ENCODE data around the gene VPS25. TPM values are rescaled to one million over a fixed set of nuclear protein-coding genes. Genes with fewer than 3 reads are reported as not detected.

Gene VPS25
- total RNA-seq, 4 donors from 2014 or later: 44.8 to 54.6 (median 53.5) TPM

- TF ChIP-seq POLR2A (IDR thresholded peaks at IDR 0.05) (peak in 1 of 2 donors; percentile 17), CTCF (IDR thresholded peaks at IDR 0.05 in 4 of 5, conservative IDR thresholded peaks at IDR 0.05 in 1 of 5) (no peak)
- in situ Hi-C loops (cut with MboI; ENCODE audit: low sequenced_read_pairs in 4 of 4): no loop called here
- intact Hi-C loops (cut with DNase I; ENCODE audit: low total_unique reads): no loop called here
- Histone ChIP-seq H3K4me1 (peaks cover 13 to 14% of the 10 kb centered on the region in 2 donors), H3K27ac (peak overlapping the region; percentile 62 to 68 (median 66)), H3K4me3 (no peak overlapping the region), H3K27me3 (no peaks in the 10 kb centered on the region), H3K9me3 (no peaks in the 10 kb centered on the region), H3K36me3 (no peaks in the 10 kb centered on the region)
- no peak for ATAC-seq
- no peak for DNase-seq
Observed at GRCh38 chr17:42748908-42749798, 24.1 kb upstream of the VPS25 start.

- Histone ChIP-seq H3K9me3 (no peaks in the 10 kb centered on the region), H3K4me1 (peaks cover 6 to 8% of the 10 kb centered on the region in 2 donors), H3K4me3 (no peak overlapping the region), H3K27me3 (no peaks in the 10 kb centered on the region), H3K36me3 (no peaks in the 10 kb centered on the region), H3K27ac (peak overlapping the region; percentile 62 to 68 (median 66))
- intact Hi-C loops (cut with DNase I; ENCODE audit: low total_unique reads) (no loop called here), in situ Hi-C loops (cut with MboI; ENCODE audit: low sequenced_read_pairs in 4 of 4) (loop anchor here in 1 of 4 donors (25.0 kb wide), 1 partner anchor 164 kb away; the partner anchor contains the start of gene PSMC3IP)
- DNase-seq: no peak
- ATAC-seq: no peak
- no peak for TF ChIP-seq POLR2A (IDR thresholded peaks at IDR 0.05)
- TF ChIP-seq CTCF (IDR thresholded peaks at IDR 0.05 in 4 of 5, conservative IDR thresholded peaks at IDR 0.05 in 1 of 5): no peak
Observed at GRCh38 chr17:42750739-42751344, 22.4 kb upstream of the VPS25 start.

GRCh38 chr17:42751628-42752027, 21.6 kb upstream of the VPS25 start:
- Histone ChIP-seq H3K4me3 (no peak overlapping the region), H3K4me1 (peaks cover 6 to 8% of the 10 kb centered on the region in 2 donors), H3K27me3 (no peaks in the 10 kb centered on the region), H3K36me3 (no peaks in the 10 kb centered on the region), H3K27ac (peak overlapping the region in 1 of 4 donors; percentile 62), H3K9me3 (no peaks in the 10 kb centered on the region)
- DNase-seq (no peak), ATAC-seq (no peak)
- TF ChIP-seq CTCF (IDR thresholded peaks at IDR 0.05 in 4 of 5, conservative IDR thresholded peaks at IDR 0.05 in 1 of 5): no peak
- no peak for TF ChIP-seq POLR2A (IDR thresholded peaks at IDR 0.05)
- intact Hi-C loops (cut with DNase I; ENCODE audit: low total_unique reads) (no loop called here), in situ Hi-C loops (cut with MboI; ENCODE audit: low sequenced_read_pairs in 4 of 4) (loop anchor here in 1 of 4 donors (25.0 kb wide), 1 partner anchor 164 kb away; the partner anchor contains the start of gene PSMC3IP)

GRCh38 chr17:42754782-42755181, 18.5 kb upstream of the VPS25 start:
- DNase-seq: peak; percentile 71 to 85
- Histone ChIP-seq H3K9me3 (no peaks in the 10 kb centered on the region), H3K27ac (peak overlapping the region; percentile 31 to 52 (median 46)), H3K4me3 (no peak overlapping the region), H3K4me1 (peaks cover 4 to 6% of the 10 kb centered on the region in 2 donors), H3K27me3 (peaks cover 0 to 3% (median 3%) of the 10 kb centered on the region in 3 donors), H3K36me3 (no peaks in the 10 kb centered on the region)
- ATAC-seq: peak; percentile 79 to 90
- in situ Hi-C loops (cut with MboI; ENCODE audit: low sequenced_read_pairs in 4 of 4): loop anchor here in 1 of 4 donors (25.0 kb wide), 1 partner anchor 167 kb away; the partner anchor contains the start of gene PSMC3IP
- intact Hi-C loops (cut with DNase I; ENCODE audit: low total_unique reads): no loop called here
- peak in 1 of 2 donors; percentile 42 for TF ChIP-seq POLR2A (IDR thresholded peaks at IDR 0.05)
- TF ChIP-seq CTCF (IDR thresholded peaks at IDR 0.05 in 4 of 5, conservative IDR thresholded peaks at IDR 0.05 in 1 of 5): no peak

Measured in gastrocnemius medialis (tissue), 4 donors.